GM12872 (cell line): ENCODE measurements around the gene AFDN.

Experiments
- TF ChIP-seq, protein P1 (sequence below): IDR thresholded peaks from 3 replicates; pipeline ENCODE4 v1.5.1; 2011; ENCODE audit warnings: low read depth, mild to moderate bottlenecking, low read length, moderate library complexity; ENCODE audit not compliant: insufficient read depth

AFDN gene

GRCh38 chr6:168004023-168004422, 177.3 kb downstream of the AFDN start:
- TF ChIP-seq, protein P1, sequence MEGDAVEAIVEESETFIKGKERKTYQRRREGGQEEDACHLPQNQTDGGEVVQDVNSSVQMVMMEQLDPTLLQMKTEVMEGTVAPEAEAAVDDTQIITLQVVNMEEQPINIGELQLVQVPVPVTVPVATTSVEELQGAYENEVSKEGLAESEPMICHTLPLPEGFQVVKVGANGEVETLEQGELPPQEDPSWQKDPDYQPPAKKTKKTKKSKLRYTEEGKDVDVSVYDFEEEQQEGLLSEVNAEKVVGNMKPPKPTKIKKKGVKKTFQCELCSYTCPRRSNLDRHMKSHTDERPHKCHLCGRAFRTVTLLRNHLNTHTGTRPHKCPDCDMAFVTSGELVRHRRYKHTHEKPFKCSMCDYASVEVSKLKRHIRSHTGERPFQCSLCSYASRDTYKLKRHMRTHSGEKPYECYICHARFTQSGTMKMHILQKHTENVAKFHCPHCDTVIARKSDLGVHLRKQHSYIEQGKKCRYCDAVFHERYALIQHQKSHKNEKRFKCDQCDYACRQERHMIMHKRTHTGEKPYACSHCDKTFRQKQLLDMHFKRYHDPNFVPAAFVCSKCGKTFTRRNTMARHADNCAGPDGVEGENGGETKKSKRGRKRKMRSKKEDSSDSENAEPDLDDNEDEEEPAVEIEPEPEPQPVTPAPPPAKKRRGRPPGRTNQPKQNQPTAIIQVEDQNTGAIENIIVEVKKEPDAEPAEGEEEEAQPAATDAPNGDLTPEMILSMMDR: no peak

DNA sequence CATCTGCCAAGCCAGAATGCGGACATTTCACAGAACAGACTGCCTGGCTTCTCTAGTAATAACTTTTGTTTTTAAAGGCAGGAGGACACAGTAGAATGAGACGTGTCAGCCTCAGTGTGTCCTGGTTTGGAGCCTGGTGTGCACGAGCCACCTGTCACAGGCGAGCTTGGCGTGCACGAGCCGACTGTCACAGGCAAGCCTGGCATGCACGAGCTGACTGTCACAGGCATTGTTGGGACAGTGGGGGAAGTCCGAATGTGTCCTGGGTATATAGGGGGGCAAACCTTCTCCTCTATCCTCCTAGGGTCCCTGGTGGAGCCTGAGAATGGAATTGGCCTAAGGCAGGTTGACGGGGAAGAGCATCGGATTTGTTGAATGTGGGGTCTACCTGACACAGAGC, 178.2 kb downstream of the AFDN start:
- TF ChIP-seq, protein P1: no peak

- TF ChIP-seq, protein P1: no peak
These were observed 179.1 kb downstream of the AFDN start for GRCh38 chr6:168005796-168006195.

DNA sequence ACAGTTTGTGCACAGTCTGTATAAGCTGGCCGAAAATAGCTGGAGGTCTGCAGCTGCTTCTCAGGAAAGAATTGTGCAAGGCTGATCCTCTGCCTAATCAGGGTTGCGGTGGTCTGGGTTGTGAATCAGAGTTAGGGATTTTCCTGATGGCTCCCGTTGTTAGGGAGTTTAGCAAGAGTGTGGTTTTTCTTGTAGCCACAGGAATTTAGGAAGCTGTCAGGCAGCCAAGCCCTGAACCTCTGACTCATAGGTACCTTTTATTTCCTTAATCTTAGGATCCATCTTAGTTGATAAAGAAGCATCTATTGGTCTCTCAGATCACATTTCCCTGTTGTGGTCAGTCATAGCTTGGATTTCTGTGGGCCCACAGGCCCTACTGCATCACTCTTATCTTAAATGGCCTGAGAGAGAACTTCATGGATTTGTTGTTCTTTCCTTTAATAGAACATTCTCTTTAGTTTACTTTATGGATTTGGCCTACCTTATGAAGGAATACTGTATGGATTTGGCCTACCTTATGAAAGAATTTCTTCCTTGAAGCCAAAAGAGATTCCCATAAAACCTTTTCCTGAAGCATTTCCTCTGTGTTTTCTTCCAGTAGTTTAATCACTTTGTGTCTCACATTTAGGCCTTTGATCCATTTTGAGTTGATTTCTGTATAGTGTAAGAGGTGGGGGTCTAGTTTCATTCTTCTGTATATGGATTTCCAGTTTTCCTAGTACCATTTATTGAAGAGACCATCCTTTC, 181.1 kb downstream of the AFDN start:
- TF ChIP-seq, protein P1: no peak

DNA sequence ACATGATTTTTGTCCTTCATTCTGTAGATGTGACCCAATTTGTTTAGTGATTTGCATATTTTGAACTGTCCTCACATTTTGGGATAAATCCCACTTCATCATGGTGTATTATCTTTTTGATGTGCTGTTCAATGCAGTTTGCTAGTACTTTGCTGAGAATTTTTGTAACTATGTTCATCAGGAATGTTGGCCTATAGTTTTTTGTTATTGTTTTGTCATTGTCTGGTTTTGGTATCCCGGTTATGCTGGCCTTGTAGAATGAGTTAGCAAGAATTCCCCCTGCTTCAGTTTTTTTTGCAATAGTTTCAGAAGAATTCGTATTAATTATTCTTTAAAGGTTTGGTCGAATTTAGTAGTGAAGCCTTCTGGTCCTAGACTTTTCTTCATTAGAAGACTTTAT, 182.6 kb downstream of the AFDN start:
- TF ChIP-seq, protein P1: no peak

DNA sequence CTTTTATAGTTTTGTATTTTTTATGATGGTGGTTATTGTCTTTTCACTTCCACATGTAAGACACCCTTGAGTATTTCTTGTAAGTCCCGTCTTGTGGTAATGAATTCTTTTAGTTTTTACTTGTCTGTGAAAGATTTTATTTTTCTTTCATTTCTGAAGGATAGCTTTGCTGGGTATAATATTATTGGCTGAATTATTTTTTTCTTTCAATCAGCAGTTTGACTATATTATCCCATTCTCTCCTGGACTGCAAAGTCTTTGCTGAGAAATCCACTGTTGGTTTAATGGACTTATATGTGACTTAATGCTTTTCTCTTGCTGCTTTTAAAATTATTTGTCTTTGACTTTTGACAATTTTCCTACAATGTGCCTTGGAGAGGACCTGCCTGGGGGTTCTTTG, 184.6 kb downstream of the AFDN start:
- TF ChIP-seq, protein P1: no peak

DNA sequence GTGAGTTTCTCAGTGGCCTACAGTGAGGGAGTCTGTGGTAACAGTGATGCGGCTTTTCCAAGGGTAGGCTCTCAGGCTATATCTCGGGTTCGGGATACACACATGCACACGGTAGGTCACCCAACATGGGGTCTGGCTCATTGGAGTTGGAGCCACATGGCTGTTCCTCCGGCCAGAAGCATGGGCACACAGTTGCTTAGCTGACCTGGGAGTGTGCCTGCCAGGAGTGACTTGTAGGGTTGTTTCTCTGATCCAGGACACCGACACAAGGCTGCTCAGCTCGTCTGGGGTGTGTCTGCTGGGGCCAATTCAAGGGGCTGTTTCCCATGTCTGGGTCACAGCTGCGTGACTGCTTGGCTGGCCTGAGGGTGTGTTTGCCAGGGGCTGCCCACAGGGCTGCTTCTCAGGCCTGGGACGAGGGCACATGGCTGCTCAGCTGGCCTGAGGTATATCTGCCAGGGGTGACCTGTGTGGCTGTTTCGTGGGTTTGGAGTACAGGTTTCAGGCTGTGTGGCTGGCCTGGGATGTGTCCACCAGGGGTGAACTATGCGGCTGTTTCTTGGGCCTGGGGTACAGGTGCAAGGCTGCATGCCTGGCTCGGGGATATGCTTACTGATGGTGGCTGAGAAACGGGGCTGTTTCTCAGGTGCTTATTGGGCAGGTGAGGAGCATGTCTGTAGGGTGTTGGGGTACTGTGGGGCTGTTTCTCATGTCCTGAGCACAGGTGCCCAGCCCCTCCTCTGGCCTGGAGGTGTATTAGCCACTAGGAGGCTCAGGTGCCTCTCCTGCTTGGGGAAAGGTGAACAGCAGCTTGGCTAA, 185.9 kb downstream of the AFDN start:
- TF ChIP-seq, protein P1: no peak
